Neuronal stem cell (in vitro differentiated cells): ENCODE data around the gene MUC12.
"Not testable (repeated sequence)": the region's sequence is repeated elsewhere in the genome, so short reads cannot be mapped to it uniquely, and the experiment has no call there.

Experiments used
- DNase-seq: peaks from one replicate; pipeline ENCODE4 v3.0.0-alpha.2; 2013; ENCODE audit warnings: low spot score
- H2AFZ ChIP-seq: one replicate; pipeline ENCODE4 v1.6.1; 2013; ENCODE audit warnings: mild to moderate bottlenecking, low read length, inconsistent platforms
- H2AK5ac ChIP-seq: 2 replicates; pipeline ENCODE4 v1.6.1; 2013; ENCODE audit warnings: low read depth, mild to moderate bottlenecking, inconsistent platforms, low read length, moderate library complexity, mixed read lengths
- H2BK120ac ChIP-seq: 2 replicates; pipeline ENCODE4 v1.6.1; 2013; ENCODE audit warnings: low read depth, mild to moderate bottlenecking, inconsistent platforms, low read length, moderate library complexity, mixed read lengths
- H2BK12ac ChIP-seq: one replicate; pipeline ENCODE4 v1.6.1; 2013; ENCODE audit warnings: low read length, inconsistent platforms
- H2BK15ac ChIP-seq: 2 replicates; pipeline ENCODE4 v1.6.1; 2013; ENCODE audit warnings: mild to moderate bottlenecking, low read length, inconsistent platforms, mixed read lengths
- H2BK5ac ChIP-seq: one replicate; pipeline ENCODE4 v1.6.1; 2013; ENCODE audit warnings: inconsistent platforms, mild to moderate bottlenecking, low read length, moderate library complexity
- H3K14ac ChIP-seq: one replicate; pipeline ENCODE4 v1.6.1; 2013; ENCODE audit warnings: low read length, inconsistent platforms
- H3K18ac ChIP-seq: 2 replicates; pipeline ENCODE4 v1.6.1; 2013; ENCODE audit warnings: low read length, inconsistent platforms
- H3K23ac ChIP-seq: 2 replicates; pipeline ENCODE4 v1.6.1; 2013; ENCODE audit warnings: low read depth, mild to moderate bottlenecking, mixed read lengths, low read length, inconsistent platforms; ENCODE audit not compliant: poor library complexity
- H3K27ac ChIP-seq: replicated peaks from 3 replicates; pipeline ENCODE4 v1.5.1; 2013; ENCODE audit warnings: low read length, inconsistent platforms
- H3K27me3 ChIP-seq, 3 experiments: 2 replicates each; pipeline ENCODE4 v1.6.1; 2013; ENCODE audit warnings: low read length in 3 of 3, mild to moderate bottlenecking in 2 of 3, inconsistent platforms in 1 of 3, low read depth in 1 of 3, mixed read lengths in 1 of 3, moderate library complexity in 1 of 3; ENCODE audit not compliant: control insufficient read depth in 3 of 3, insufficient read depth in 3 of 3
- H3K36me3 ChIP-seq, 2 donors: replicated peaks in 1 of 2; 2 replicates each; pipeline ENCODE4 v1.6.1; 2013; ENCODE audit warnings: low read length in 2 of 2; ENCODE audit not compliant: control insufficient read depth in 2 of 2, insufficient read depth in 2 of 2
- H3K4ac ChIP-seq: 2 replicates; pipeline ENCODE4 v1.6.1; 2013; ENCODE audit warnings: inconsistent platforms, mild to moderate bottlenecking, low read length, moderate library complexity
- H3K4me1 ChIP-seq, 2 donors: 1 replicate in 1 of 2; 2 replicates in 1 of 2; pipeline ENCODE4 v1.6.1; 2013; ENCODE audit warnings: low read length in 2 of 2, low read depth in 1 of 2; ENCODE audit not compliant: control insufficient read depth in 2 of 2, insufficient read depth in 1 of 2
- H3K4me2 ChIP-seq: one replicate; pipeline ENCODE4 v1.6.1; 2013; ENCODE audit warnings: mild to moderate bottlenecking, low read length, inconsistent platforms; ENCODE audit not compliant: insufficient read depth, poor library complexity, severe bottlenecking
- H3K4me3 ChIP-seq, 2 donors: 2 replicates each; pipeline ENCODE4 v1.5.1; 2013; ENCODE audit warnings: low read length in 2 of 2, mild to moderate bottlenecking in 2 of 2, inconsistent platforms in 1 of 2, moderate library complexity in 1 of 2
- H3K79me1 ChIP-seq: one replicate; pipeline ENCODE4 v1.6.1; 2013; ENCODE audit warnings: low read depth, mild to moderate bottlenecking, inconsistent platforms, low read length, moderate library complexity
- H3K9ac ChIP-seq: one replicate; pipeline ENCODE4 v1.6.1; 2013; ENCODE audit warnings: mild to moderate bottlenecking, low read depth, low read length, inconsistent platforms; ENCODE audit not compliant: poor library complexity
- H3K9me3 ChIP-seq, 2 donors: replicated peaks in 1 of 2; 2 replicates each; pipeline versions ENCODE3 to v1.6.1; 2013; ENCODE audit warnings: low read length in 2 of 2, mild to moderate bottlenecking in 2 of 2, inconsistent platforms in 1 of 2, low read depth in 1 of 2, mixed read lengths in 1 of 2, moderate library complexity in 1 of 2; ENCODE audit not compliant: control insufficient read depth in 2 of 2, insufficient read depth in 1 of 2
- H4K8ac ChIP-seq: one replicate; pipeline ENCODE4 v1.6.1; 2013; ENCODE audit warnings: low read depth, mild to moderate bottlenecking, inconsistent platforms, low read length, moderate library complexity
- H4K91ac ChIP-seq: one replicate; pipeline ENCODE4 v1.6.1; 2013; ENCODE audit warnings: low read length, low read depth, mild to moderate bottlenecking, inconsistent platforms; ENCODE audit not compliant: poor library complexity
- WGBS, 2 donors: extraction: QIAGEN DNeasy Blood & Tissue Kit; methylation state at CpG; one replicate each; pipeline ENCODE4 v1.1.7; 2013; ENCODE audit warnings: missing lambda C conversion rate in 2 of 2, mixed read lengths in 1 of 2; ENCODE audit not compliant: insufficient read length in 2 of 2, insufficient replicate concordance in 1 of 2; ENCODE audit errors: extremely low coverage in 2 of 2; 5-methylcytosine and 5-hydroxymethylcytosine counted together

The MUC12 gene

DNA sequence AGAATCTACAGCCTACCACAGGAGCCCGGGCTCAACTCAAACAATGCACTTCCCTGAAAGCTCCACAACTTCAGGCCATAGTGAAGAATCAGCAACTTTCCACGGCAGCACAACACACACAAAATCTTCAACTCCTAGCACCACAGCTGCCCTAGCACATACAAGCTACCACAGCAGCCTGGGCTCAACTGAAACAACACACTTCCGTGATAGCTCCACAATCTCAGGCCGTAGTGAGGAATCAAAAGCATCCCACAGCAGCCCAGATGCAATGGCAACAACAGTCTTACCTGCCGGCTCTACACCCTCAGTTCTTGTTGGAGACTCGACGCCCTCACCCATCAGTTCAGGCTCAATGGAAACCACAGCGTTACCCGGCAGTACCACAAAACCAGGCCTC, 22.3 kb downstream of the MUC12 start:
- H2BK15ac ChIP-seq = no peak overlapping the region
- no peaks in the 10 kb centered on the region for H3K79me1 ChIP-seq
- H3K4me3 ChIP-seq = no peak overlapping the region
- no CpG with 5 or more reads among the region's 9 CpGs for WGBS, 2 donors
- no peak overlapping the region for H4K91ac ChIP-seq
- no peak overlapping the region for H3K9ac ChIP-seq
- H3K27me3 ChIP-seq = no peaks in the 10 kb centered on the region
- no peak overlapping the region for H3K18ac ChIP-seq
- H3K4ac ChIP-seq = no peak overlapping the region
- peaks cover 0 to 5% of the 10 kb centered on the region in 2 donors for H3K9me3 ChIP-seq
- H2BK5ac ChIP-seq = no peak overlapping the region
- H2BK12ac ChIP-seq = no peak overlapping the region
- no peak overlapping the region for H3K14ac ChIP-seq
- no peak overlapping the region for H2BK120ac ChIP-seq
- H4K8ac ChIP-seq = no peak overlapping the region
- no peak overlapping the region for H3K4me2 ChIP-seq
- H3K27ac ChIP-seq = no peak overlapping the region
- no peak overlapping the region for H3K23ac ChIP-seq
- no peak overlapping the region for H2AFZ ChIP-seq
- no peaks in the 10 kb centered on the region for H3K36me3 ChIP-seq
- H3K4me1 ChIP-seq = no peaks in the 10 kb centered on the region
- H2AK5ac ChIP-seq = no peak overlapping the region
- DNase-seq = no peak

DNA sequence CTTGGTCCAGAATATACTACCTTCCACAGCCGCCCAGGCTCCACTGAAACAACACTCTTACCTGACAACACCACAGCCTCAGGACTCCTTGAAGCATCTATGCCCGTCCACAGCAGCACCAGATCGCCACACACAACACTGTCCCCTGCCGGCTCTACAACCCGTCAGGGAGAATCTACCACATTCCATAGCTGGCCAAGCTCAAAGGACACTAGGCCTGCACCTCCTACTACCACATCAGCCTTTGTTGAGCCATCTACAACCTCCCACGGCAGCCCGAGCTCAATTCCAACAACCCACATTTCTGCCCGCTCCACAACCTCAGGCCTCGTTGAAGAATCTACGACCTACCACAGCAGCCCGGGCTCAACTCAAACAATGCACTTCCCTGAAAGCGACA, 22.9 kb downstream of the MUC12 start:
- not testable (repeated sequence) for H3K9ac ChIP-seq, H3K14ac ChIP-seq, H2BK15ac ChIP-seq, H3K79me1 ChIP-seq, H4K8ac ChIP-seq, H3K36me3 ChIP-seq, H3K27ac ChIP-seq, H3K27me3 ChIP-seq, H3K4me2 ChIP-seq, H2BK12ac ChIP-seq, H3K4me1 ChIP-seq, H2AK5ac ChIP-seq, H3K18ac ChIP-seq, H2BK5ac ChIP-seq, H4K91ac ChIP-seq, H3K9me3 ChIP-seq, H3K4me3 ChIP-seq, H2BK120ac ChIP-seq, DNase-seq, H2AFZ ChIP-seq, H3K23ac ChIP-seq, H3K4ac ChIP-seq
- WGBS, 2 donors = no CpG with 5 or more reads among the region's 12 CpGs

DNA sequence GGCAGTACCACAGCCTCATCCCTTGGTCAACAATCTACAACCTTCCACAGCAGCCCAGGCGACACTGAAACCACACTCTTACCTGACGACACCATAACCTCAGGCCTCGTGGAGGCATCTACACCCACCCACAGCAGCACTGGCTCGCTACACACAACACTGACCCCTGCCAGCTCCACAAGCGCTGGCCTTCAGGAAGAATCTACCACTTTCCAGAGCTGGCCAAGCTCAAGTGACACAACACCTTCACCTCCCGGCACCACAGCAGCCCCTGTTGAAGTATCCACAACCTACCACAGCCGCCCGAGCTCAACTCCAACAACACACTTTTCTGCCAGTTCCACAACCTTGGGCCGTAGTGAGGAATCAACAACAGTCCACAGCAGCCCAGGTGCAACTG, 25.3 kb downstream of the MUC12 start:
- H3K79me1 ChIP-seq, H2BK12ac ChIP-seq, H3K18ac ChIP-seq: not testable (repeated sequence)

DNA sequence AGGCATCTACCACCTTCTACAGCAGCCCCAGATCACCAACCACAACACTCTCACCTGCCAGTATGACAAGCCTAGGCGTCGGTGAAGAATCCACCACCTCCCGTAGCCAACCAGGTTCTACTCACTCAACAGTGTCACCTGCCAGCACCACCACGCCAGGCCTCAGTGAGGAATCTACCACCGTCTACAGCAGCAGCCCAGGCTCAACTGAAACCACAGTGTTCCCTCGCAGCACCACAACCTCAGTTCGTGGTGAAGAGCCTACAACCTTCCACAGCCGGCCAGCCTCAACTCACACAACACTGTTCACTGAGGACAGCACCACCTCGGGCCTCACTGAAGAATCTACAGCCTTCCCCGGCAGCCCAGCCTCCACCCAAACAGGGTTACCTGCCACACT, 29.2 kb downstream of the MUC12 start:
- not testable (repeated sequence) for H3K79me1 ChIP-seq, H4K91ac ChIP-seq, H2BK12ac ChIP-seq, H3K9ac ChIP-seq, H3K27ac ChIP-seq, H2BK15ac ChIP-seq, H3K18ac ChIP-seq, H3K36me3 ChIP-seq, H3K14ac ChIP-seq, H3K9me3 ChIP-seq, H3K23ac ChIP-seq, H4K8ac ChIP-seq, H3K27me3 ChIP-seq, H2BK120ac ChIP-seq, H2BK5ac ChIP-seq, H3K4ac ChIP-seq, H3K4me2 ChIP-seq, H2AK5ac ChIP-seq, H2AFZ ChIP-seq, DNase-seq, H3K4me1 ChIP-seq, H3K4me3 ChIP-seq
- no CpG with 5 or more reads among the region's 10 CpGs for WGBS, 2 donors

More for the DNA sequence above, 25.3 kb downstream of the MUC12 start:
- not testable (repeated sequence) for H3K9ac ChIP-seq, H3K4me3 ChIP-seq, H2BK15ac ChIP-seq, H3K23ac ChIP-seq, H2AFZ ChIP-seq, H4K91ac ChIP-seq, H3K4ac ChIP-seq, H3K14ac ChIP-seq, H3K9me3 ChIP-seq, DNase-seq, H4K8ac ChIP-seq, H3K27ac ChIP-seq, H3K36me3 ChIP-seq, H3K27me3 ChIP-seq, H2AK5ac ChIP-seq, H3K4me2 ChIP-seq, H2BK5ac ChIP-seq, H3K4me1 ChIP-seq, H2BK120ac ChIP-seq
- no CpG with 5 or more reads among the region's 9 CpGs for WGBS, 2 donors
